SK-N-SH treated with all-trans-retinoic acid at 6 μM for 48 hours (cell line): ENCODE measurements around the gene MTCL1.

Source experiments
- ATAC-seq: fragments of 200-7000 bp; cut with Tn5 transposase; 3 replicates; pipeline ENCODE4 v1.9.1; 2020; ENCODE audit warnings: mild to moderate bottlenecking, moderate library complexity
- BACH2 ChIP-seq: fragments of 250-450 bp; sonication (Bioruptor Pico); IDR thresholded peaks from 2 replicates; pipeline ENCODE4 v1.9.0; 2021; ENCODE audit warnings: mild to moderate bottlenecking, borderline replicate concordance
- CSDC2 ChIP-seq: fragments of 250-450 bp; sonication (Bioruptor Pico); IDR thresholded peaks from 2 replicates; pipeline ENCODE4 v1.5.0; 2020; ENCODE audit warnings: mild to moderate bottlenecking, moderate library complexity
- ESRRG ChIP-seq: fragments of 250-450 bp; sonication (Bioruptor Pico); IDR thresholded peaks from 2 replicates; pipeline ENCODE4 v1.6.1; 2021; ENCODE audit warnings: mild to moderate bottlenecking
- GLIS3 ChIP-seq: fragments of 250-450 bp; sonication (Bioruptor Pico); IDR thresholded peaks from 2 replicates; pipeline ENCODE4 v1.5.0; 2020; ENCODE audit warnings: mild to moderate bottlenecking, moderate library complexity
- OSR1 ChIP-seq: fragments of 250-450 bp; sonication (Bioruptor Pico); IDR thresholded peaks from 2 replicates; pipeline ENCODE4 v1.8.0; 2022; ENCODE audit warnings: moderate library complexity, mild to moderate bottlenecking, inconsistent platforms
- PPARA ChIP-seq: fragments of 250-450 bp; sonication (Bioruptor Pico); IDR thresholded peaks from 2 replicates; pipeline ENCODE4 v1.5.0; 2020; ENCODE audit warnings: mild to moderate bottlenecking, borderline replicate concordance
- RARB ChIP-seq: fragments of 250-450 bp; sonication (Bioruptor Pico); IDR thresholded peaks from 2 replicates; pipeline ENCODE4 v1.8.0; 2021; ENCODE audit warnings: mild to moderate bottlenecking, moderate library complexity
- SNAI2 ChIP-seq: fragments of 250-450 bp; sonication (Bioruptor Pico); IDR thresholded peaks from 2 replicates; pipeline ENCODE4 v1.5.0; 2020; ENCODE audit warnings: mild to moderate bottlenecking, moderate library complexity
- TCF4 ChIP-seq: fragments of 250-450 bp; sonication (Bioruptor Pico); IDR thresholded peaks from 2 replicates; pipeline ENCODE4 v1.8.0; 2021; ENCODE audit warnings: mild to moderate bottlenecking, moderate library complexity, borderline replicate concordance
- TOX ChIP-seq: fragments of 250-450 bp; sonication (Bioruptor Pico); IDR thresholded peaks from 2 replicates; pipeline ENCODE4 v1.8.0; 2021; ENCODE audit warnings: mild to moderate bottlenecking, moderate library complexity, borderline replicate concordance
- ZFP30 ChIP-seq: fragments of 450-650 bp; formaldehyde crosslinking; IDR thresholded peaks from 2 replicates; pipeline ENCODE4 v1.5.0; 2022; ENCODE audit warnings: mild to moderate bottlenecking, moderate library complexity
- ZNF565 ChIP-seq: fragments of 450-650 bp; formaldehyde crosslinking; conservative IDR thresholded peaks from 2 replicates; pipeline ENCODE4 v1.5.0; 2020; ENCODE audit warnings: low read depth, mild to moderate bottlenecking, moderate library complexity
- ZNF70 ChIP-seq: fragments of 450-650 bp; formaldehyde crosslinking; IDR thresholded peaks from 2 replicates; pipeline ENCODE4 v1.5.0; 2020; ENCODE audit warnings: mild to moderate bottlenecking, moderate library complexity
- ZNF8 ChIP-seq: fragments of 450-650 bp; formaldehyde crosslinking; IDR thresholded peaks from 2 replicates; pipeline ENCODE4 v1.5.0; 2020; ENCODE audit warnings: mild to moderate bottlenecking, moderate library complexity
- TF ChIP-seq, protein P1 (sequence below): fragments of 250-450 bp; sonication (Bioruptor Pico); IDR thresholded peaks from 2 replicates; pipeline ENCODE4 v1.8.0; 2021; ENCODE audit warnings: low read depth, mild to moderate bottlenecking, moderate library complexity, borderline replicate concordance
- TF ChIP-seq, protein P2 (sequence below): fragments of 250-450 bp; sonication (Bioruptor Pico); IDR thresholded peaks from 2 replicates; pipeline ENCODE4 v1.8.0; 2020; ENCODE audit warnings: mild to moderate bottlenecking, moderate library complexity, borderline replicate concordance
- TF ChIP-seq, protein P3 (sequence below): fragments of 250-450 bp; sonication (Bioruptor Pico); IDR thresholded peaks from 2 replicates; pipeline ENCODE4 v1.5.1; 2021; ENCODE audit warnings: mild to moderate bottlenecking, moderate library complexity
- TF ChIP-seq, protein P4 (sequence below): fragments of 250-450 bp; sonication (Bioruptor Pico); IDR thresholded peaks from 2 replicates; pipeline ENCODE4 v1.5.1; 2020; ENCODE audit warnings: low read depth, mild to moderate bottlenecking, moderate library complexity
- TF ChIP-seq, protein P5 (sequence below): fragments of 250-450 bp; sonication (Bioruptor Pico); IDR thresholded peaks from 2 replicates; pipeline ENCODE4 v1.5.0; 2020; ENCODE audit warnings: mild to moderate bottlenecking, moderate library complexity

MTCL1 gene

DNA sequence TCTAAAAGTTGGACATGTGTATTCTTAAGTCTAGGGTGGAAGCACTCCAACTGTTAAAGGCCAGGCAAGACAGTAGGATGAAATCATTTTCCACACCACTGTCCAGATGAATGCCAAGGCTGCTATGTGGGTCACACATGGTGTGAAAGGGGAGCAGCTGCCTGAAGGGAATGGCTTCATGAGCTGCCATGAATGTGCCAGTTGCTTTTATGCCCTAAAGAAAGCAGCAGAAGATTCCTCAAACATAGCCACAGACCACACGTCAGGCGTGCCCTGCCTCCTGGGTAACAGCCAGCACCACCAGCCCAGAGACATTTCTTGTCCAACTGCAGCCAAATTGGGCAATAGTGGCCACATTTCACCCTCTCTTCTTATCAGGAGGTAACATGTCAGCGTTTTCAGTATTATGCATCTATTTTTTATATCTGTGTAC is 130.2 kb downstream of the MTCL1 start (continued):
- TF ChIP-seq, protein P1, sequence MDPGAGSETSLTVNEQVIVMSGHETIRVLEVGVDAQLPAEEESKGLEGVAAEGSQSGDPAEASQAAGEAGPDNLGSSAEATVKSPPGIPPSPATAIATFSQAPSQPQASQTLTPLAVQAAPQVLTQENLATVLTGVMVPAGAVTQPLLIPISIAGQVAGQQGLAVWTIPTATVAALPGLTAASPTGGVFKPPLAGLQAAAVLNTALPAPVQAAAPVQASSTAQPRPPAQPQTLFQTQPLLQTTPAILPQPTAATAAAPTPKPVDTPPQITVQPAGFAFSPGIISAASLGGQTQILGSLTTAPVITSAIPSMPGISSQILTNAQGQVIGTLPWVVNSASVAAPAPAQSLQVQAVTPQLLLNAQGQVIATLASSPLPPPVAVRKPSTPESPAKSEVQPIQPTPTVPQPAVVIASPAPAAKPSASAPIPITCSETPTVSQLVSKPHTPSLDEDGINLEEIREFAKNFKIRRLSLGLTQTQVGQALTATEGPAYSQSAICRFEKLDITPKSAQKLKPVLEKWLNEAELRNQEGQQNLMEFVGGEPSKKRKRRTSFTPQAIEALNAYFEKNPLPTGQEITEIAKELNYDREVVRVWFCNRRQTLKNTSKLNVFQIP = no peak

DNA sequence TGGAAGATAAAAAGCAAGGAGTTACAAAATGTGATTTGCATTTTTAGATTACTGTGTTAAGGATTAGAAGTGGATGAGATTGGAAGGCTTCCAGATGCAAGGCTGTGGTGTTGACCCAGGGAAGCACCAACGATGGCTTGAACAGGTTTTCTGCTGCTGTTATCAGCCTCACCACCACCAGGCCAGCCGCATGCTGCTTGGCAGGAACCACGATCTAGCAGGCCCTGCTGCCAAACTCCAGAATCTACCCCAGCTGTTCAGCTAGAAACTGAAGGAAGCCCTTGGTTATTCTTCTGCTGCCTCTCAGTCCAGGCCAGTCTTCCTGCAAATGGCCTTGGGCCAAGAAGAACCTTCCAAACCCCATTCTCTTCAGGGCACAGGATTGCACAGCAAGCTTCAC is 133.9 kb downstream of the MTCL1 start:
- no peak for TF ChIP-seq ESRRG (CRISPR knock-in tag)
- no peak for TF ChIP-seq ZNF8 (CRISPR knock-in tag)
- no peak for TF ChIP-seq ZNF565 (CRISPR knock-in tag)
- TF ChIP-seq, protein P1 = no peak
- TF ChIP-seq TCF4 (CRISPR knock-in tag) = no peak
- no peak for TF ChIP-seq OSR1 (CRISPR knock-in tag)
- TF ChIP-seq, protein P2, sequence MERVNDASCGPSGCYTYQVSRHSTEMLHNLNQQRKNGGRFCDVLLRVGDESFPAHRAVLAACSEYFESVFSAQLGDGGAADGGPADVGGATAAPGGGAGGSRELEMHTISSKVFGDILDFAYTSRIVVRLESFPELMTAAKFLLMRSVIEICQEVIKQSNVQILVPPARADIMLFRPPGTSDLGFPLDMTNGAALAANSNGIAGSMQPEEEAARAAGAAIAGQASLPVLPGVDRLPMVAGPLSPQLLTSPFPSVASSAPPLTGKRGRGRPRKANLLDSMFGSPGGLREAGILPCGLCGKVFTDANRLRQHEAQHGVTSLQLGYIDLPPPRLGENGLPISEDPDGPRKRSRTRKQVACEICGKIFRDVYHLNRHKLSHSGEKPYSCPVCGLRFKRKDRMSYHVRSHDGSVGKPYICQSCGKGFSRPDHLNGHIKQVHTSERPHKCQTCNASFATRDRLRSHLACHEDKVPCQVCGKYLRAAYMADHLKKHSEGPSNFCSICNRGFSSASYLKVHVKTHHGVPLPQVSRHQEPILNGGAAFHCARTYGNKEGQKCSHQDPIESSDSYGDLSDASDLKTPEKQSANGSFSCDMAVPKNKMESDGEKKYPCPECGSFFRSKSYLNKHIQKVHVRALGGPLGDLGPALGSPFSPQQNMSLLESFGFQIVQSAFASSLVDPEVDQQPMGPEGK (CRISPR knock-in tag) = no peak
- no peak for TF ChIP-seq SNAI2 (CRISPR knock-in tag)
- TF ChIP-seq RARB (CRISPR knock-in tag) = no peak
- TF ChIP-seq, protein P3, sequence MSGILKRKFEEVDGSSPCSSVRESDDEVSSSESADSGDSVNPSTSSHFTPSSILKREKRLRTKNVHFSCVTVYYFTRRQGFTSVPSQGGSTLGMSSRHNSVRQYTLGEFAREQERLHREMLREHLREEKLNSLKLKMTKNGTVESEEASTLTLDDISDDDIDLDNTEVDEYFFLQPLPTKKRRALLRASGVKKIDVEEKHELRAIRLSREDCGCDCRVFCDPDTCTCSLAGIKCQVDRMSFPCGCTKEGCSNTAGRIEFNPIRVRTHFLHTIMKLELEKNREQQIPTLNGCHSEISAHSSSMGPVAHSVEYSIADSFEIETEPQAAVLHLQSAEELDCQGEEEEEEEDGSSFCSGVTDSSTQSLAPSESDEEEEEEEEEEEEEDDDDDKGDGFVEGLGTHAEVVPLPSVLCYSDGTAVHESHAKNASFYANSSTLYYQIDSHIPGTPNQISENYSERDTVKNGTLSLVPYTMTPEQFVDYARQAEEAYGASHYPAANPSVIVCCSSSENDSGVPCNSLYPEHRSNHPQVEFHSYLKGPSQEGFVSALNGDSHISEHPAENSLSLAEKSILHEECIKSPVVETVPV (CRISPR knock-in tag) = no peak
- TF ChIP-seq TOX (CRISPR knock-in tag) = no peak
- TF ChIP-seq, protein P4, sequence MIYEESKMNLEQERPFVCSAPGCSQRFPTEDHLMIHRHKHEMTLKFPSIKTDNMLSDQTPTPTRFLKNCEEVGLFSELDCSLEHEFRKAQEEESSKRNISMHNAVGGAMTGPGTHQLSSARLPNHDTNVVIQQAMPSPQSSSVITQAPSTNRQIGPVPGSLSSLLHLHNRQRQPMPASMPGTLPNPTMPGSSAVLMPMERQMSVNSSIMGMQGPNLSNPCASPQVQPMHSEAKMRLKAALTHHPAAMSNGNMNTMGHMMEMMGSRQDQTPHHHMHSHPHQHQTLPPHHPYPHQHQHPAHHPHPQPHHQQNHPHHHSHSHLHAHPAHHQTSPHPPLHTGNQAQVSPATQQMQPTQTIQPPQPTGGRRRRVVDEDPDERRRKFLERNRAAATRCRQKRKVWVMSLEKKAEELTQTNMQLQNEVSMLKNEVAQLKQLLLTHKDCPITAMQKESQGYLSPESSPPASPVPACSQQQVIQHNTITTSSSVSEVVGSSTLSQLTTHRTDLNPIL (CRISPR knock-in tag) = no peak
- no peak for TF ChIP-seq ZFP30 (CRISPR knock-in tag)

DNA sequence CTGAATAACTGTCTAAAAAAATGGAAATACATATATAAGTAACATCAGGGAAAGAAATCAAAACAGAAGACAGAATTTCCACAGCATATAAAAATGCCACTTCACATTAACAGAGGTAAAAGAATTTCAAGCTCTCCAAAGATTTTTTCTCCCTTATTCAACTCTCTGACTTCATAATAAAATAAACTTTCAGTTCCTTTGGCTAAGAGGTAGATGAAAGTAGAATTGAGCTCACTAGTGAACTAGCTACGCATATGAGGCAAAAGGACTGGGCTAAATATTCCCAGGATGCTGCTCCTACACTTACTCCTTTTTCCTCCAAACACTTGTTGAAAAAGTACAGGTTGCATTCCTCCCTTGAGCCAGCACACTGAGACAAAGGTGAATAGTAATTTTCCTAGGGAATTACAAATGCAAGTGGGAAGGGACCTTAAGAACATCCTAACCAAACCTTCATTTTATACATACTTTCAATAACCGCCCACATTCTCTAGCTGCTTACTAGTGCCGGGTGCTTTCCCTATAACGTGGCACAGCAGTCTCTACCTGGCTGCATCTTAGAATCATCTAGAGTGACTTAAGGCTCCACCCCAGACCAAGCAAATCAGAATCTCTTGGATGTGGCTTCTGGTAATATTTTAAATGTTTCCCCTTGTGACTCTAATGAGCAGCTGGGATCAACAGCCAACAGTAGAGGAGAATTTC is 136.6 kb downstream of the MTCL1 start:
- TF ChIP-seq PPARA (no peak), ZFP30 (CRISPR knock-in tag) (no peak), GLIS3 (CRISPR knock-in tag) (no peak), OSR1 (CRISPR knock-in tag) (no peak), CSDC2 (CRISPR knock-in tag) (no peak)
- ATAC-seq = no peak; the same call in 2 of the 3 replicates

More for the DNA sequence above, 133.9 kb downstream of the MTCL1 start:
- ATAC-seq = no peak; the same call in 1 of the 3 replicates

DNA sequence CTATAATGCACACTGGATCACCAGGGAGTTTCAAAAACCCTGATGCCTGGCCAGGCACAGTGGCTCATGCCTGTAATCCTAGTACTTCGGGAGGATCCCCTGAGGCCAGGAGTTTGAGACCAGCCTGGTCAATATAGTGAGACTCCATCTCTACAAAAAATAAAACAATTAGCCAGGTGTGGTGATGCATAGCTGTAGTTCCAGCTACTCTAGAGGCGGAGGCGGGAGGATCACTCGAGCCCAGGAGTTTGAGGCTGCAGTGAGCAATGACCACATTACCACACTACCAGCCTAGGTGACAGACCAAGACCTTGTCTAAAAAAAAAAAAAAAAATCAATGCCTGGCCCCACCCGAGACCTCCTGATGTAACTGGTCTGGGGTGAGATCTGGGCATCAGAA is 137.2 kb downstream of the MTCL1 start:
- TF ChIP-seq, protein P5, sequence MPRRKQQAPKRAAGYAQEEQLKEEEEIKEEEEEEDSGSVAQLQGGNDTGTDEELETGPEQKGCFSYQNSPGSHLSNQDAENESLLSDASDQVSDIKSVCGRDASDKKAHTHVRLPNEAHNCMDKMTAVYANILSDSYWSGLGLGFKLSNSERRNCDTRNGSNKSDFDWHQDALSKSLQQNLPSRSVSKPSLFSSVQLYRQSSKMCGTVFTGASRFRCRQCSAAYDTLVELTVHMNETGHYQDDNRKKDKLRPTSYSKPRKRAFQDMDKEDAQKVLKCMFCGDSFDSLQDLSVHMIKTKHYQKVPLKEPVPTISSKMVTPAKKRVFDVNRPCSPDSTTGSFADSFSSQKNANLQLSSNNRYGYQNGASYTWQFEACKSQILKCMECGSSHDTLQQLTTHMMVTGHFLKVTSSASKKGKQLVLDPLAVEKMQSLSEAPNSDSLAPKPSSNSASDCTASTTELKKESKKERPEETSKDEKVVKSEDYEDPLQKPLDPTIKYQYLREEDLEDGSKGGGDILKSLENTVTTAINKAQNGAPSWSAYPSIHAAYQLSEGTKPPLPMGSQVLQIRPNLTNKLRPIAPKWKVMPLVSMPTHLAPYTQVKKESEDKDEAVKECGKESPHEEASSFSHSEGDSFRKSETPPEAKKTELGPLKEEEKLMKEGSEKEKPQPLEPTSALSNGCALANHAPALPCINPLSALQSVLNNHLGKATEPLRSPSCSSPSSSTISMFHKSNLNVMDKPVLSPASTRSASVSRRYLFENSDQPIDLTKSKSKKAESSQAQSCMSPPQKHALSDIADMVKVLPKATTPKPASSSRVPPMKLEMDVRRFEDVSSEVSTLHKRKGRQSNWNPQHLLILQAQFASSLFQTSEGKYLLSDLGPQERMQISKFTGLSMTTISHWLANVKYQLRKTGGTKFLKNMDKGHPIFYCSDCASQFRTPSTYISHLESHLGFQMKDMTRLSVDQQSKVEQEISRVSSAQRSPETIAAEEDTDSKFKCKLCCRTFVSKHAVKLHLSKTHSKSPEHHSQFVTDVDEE (CRISPR knock-in tag) = no peak
- TF ChIP-seq, protein P2 (CRISPR knock-in tag) = no peak
- no peak for TF ChIP-seq ZNF70 (CRISPR knock-in tag)
- no peak for TF ChIP-seq BACH2 (CRISPR knock-in tag)
- no peak for TF ChIP-seq TOX (CRISPR knock-in tag)
- TF ChIP-seq, protein P4 (CRISPR knock-in tag) = no peak
- no peak for TF ChIP-seq SNAI2 (CRISPR knock-in tag)
- TF ChIP-seq, all 23 proteins: peak for 0
- no peak for ATAC-seq
